HepG2 (cell line): ENCODE data around the gene NIP7. TPM values are rescaled to one million over a fixed set of nuclear protein-coding genes. Genes with fewer than 3 reads are reported as not detected.
A peak's percentile ranks its signal among the peaks of the same experiment; 100 is the strongest.

Source experiments
- BCL3 ChIP-seq: sonication (generic); formaldehyde crosslinking; IDR thresholded peaks from 2 replicates; pipeline ENCODE4 v1.5.1; 2020; ENCODE audit warnings: mild to moderate bottlenecking, missing genetic modification reagents, moderate library complexity
- CENPBD1 ChIP-seq: sonication (generic); formaldehyde crosslinking; IDR thresholded peaks from 2 replicates; pipeline ENCODE4 v1.8.0; 2022; ENCODE audit warnings: missing genetic modification reagents, low read depth, mild to moderate bottlenecking, borderline replicate concordance
- FOXP1 ChIP-seq, 2 experiments: fragments of 450-650 bp in 1 of 2; IDR thresholded peaks; 2 replicates each; pipeline ENCODE4 v1.6.1; 2017 to 2018; ENCODE audit warnings: antibody characterized with exemption in 1 of 2
- HNF4A ChIP-seq: sonication (generic); formaldehyde crosslinking; IDR thresholded peaks from 2 replicates; pipeline ENCODE4 v1.4.0; 2020; ENCODE audit warnings: missing genetic modification reagents
- MATR3 ChIP-seq: sonication (generic); formaldehyde crosslinking; IDR thresholded peaks from 2 replicates; pipeline ENCODE4 v1.4.0; 2020; ENCODE audit warnings: missing genetic modification reagents
- MXI1 ChIP-seq: IDR thresholded peaks from 3 replicates; pipeline ENCODE4 v1.6.1; 2012; ENCODE audit warnings: low read depth, low read length, inconsistent platforms, borderline replicate concordance
- TBX3 ChIP-seq: fragments of 450-650 bp; IDR thresholded peaks from 2 replicates; pipeline ENCODE4 v1.6.1; 2017; ENCODE audit warnings: antibody characterized with exemption, mild to moderate bottlenecking, inconsistent platforms, borderline replicate concordance
- TRIM22 ChIP-seq: fragments of 450-650 bp; IDR thresholded peaks from 2 replicates; pipeline ENCODE4 v1.6.1; 2017
- ZNF263 ChIP-seq: sonication (generic); formaldehyde crosslinking; IDR thresholded peaks from 2 replicates; pipeline ENCODE4 v1.4.0; 2020; ENCODE audit warnings: missing genetic modification reagents
- ZNF572 ChIP-seq: sonication (generic); formaldehyde crosslinking; IDR thresholded peaks from 2 replicates; pipeline ENCODE4 v1.5.1; 2020; ENCODE audit warnings: mild to moderate bottlenecking, missing genetic modification reagents
- ZNF713 ChIP-seq: sonication (generic); formaldehyde crosslinking; IDR thresholded peaks from 2 replicates; pipeline ENCODE4 v1.4.0; 2020; ENCODE audit warnings: mild to moderate bottlenecking, missing genetic modification reagents
- ZSCAN20 ChIP-seq: sonication (generic); formaldehyde crosslinking; IDR thresholded peaks from 2 replicates; pipeline ENCODE4 v1.4.0; 2020; ENCODE audit warnings: missing genetic modification reagents, mild to moderate bottlenecking, borderline replicate concordance
- ZSCAN22 ChIP-seq: sonication (generic); formaldehyde crosslinking; IDR thresholded peaks from 2 replicates; pipeline ENCODE4 v1.4.0; 2020; ENCODE audit warnings: mild to moderate bottlenecking, missing genetic modification reagents
- polyA plus RNA-seq, 8 experiments: library from polyadenylated mRNA; depleted of rRNA in 3 of 8; stranded (reverse) in 7 of 8; unstranded in 1 of 8; fragments of >200 nt; fragmentation: Illumina TruSeq in 4 of 8; extraction: Trizol in 4 of 8; gene quantifications; 2 replicates each; pipeline versions ENCODE4 v1.2.1 to v1.2.3, GENCODE V29; 2011 to 2016; ENCODE audit warnings: low read depth in 4 of 8, missing spikeins in 1 of 8, mixed read lengths in 1 of 8; ENCODE audit not compliant: insufficient read depth in 1 of 8
- total RNA-seq, 5 experiments: library from RNA; depleted of rRNA; stranded (reverse); fragments of >200 nt; fragmentation: Illumina TruSeq; extraction: Trizol; gene quantifications; 2 replicates each; pipeline ENCODE4 v1.2.3, GENCODE V29; 2016; ENCODE audit warnings: low read depth in 1 of 5
- TF ChIP-seq, protein P1 (sequence below): sonication (generic); formaldehyde crosslinking; conservative IDR thresholded peaks from 2 replicates; pipeline ENCODE4 v1.4.0; 2020; ENCODE audit warnings: mild to moderate bottlenecking, missing genetic modification reagents, moderate library complexity
- TF ChIP-seq, protein P2 (sequence below): sonication (generic); formaldehyde crosslinking; IDR thresholded peaks from 2 replicates; pipeline ENCODE4 v1.5.0; 2020; ENCODE audit warnings: mild to moderate bottlenecking, missing genetic modification reagents, borderline replicate concordance
- TF ChIP-seq, protein P3 (sequence below): sonication (generic); formaldehyde crosslinking; IDR thresholded peaks from 2 replicates; pipeline ENCODE4 v1.5.1; 2020; ENCODE audit warnings: missing genetic modification reagents, mild to moderate bottlenecking, borderline replicate concordance

The NIP7 gene
- total and polyA plus RNA-seq, 2 of the 13 experiments (the other 11 are each of a cell fraction or from before 2014, with no cell fraction given) = 15.3 to 114 TPM

GRCh38 chr16:69339289-69340094 is at the start of gene NIP7, which contains the start of gene COG8 (continued):
- TF ChIP-seq, protein P1, sequence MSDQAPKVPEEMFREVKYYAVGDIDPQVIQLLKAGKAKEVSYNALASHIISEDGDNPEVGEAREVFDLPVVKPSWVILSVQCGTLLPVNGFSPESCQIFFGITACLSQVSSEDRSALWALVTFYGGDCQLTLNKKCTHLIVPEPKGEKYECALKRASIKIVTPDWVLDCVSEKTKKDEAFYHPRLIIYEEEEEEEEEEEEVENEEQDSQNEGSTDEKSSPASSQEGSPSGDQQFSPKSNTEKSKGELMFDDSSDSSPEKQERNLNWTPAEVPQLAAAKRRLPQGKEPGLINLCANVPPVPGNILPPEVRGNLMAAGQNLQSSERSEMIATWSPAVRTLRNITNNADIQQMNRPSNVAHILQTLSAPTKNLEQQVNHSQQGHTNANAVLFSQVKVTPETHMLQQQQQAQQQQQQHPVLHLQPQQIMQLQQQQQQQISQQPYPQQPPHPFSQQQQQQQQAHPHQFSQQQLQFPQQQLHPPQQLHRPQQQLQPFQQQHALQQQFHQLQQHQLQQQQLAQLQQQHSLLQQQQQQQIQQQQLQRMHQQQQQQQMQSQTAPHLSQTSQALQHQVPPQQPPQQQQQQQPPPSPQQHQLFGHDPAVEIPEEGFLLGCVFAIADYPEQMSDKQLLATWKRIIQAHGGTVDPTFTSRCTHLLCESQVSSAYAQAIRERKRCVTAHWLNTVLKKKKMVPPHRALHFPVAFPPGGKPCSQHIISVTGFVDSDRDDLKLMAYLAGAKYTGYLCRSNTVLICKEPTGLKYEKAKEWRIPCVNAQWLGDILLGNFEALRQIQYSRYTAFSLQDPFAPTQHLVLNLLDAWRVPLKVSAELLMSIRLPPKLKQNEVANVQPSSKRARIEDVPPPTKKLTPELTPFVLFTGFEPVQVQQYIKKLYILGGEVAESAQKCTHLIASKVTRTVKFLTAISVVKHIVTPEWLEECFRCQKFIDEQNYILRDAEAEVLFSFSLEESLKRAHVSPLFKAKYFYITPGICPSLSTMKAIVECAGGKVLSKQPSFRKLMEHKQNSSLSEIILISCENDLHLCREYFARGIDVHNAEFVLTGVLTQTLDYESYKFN (CRISPR knock-in tag) = peak; percentile 58; the same call in 1 of the 2 replicates
- TF ChIP-seq HNF4A (peak; percentile 66), ZNF263 (CRISPR knock-in tag) (peak; percentile 18; the same call in 1 of the 2 replicates), CENPBD1 (CRISPR knock-in tag) (0 out of 2 replicates have a peak, but pooled peaks have one; percentile 56), FOXP1 (IDR thresholded peaks at IDR 0.05) (0 out of 2 replicates have a peak, but pooled peaks have one; percentile 28), FOXP1 (CRISPR knock-in tag; IDR thresholded peaks at IDR 0.05) (peak; percentile 58), ZNF713 (CRISPR knock-in tag) (no peak), BCL3 (CRISPR knock-in tag) (peak; percentile 86), ZSCAN22 (CRISPR knock-in tag) (no peak), MXI1 (peak; percentile 94; the same call in 1 of the 3 replicates), TBX3 (no peak), ZNF572 (no peak), TRIM22 (no peak), ZSCAN20 (CRISPR knock-in tag) (0 out of 2 replicates have a peak, but pooled peaks have one; percentile 59), MATR3 (0 out of 2 replicates have a peak, but pooled peaks have one; percentile 84)
- TF ChIP-seq, protein P2, sequence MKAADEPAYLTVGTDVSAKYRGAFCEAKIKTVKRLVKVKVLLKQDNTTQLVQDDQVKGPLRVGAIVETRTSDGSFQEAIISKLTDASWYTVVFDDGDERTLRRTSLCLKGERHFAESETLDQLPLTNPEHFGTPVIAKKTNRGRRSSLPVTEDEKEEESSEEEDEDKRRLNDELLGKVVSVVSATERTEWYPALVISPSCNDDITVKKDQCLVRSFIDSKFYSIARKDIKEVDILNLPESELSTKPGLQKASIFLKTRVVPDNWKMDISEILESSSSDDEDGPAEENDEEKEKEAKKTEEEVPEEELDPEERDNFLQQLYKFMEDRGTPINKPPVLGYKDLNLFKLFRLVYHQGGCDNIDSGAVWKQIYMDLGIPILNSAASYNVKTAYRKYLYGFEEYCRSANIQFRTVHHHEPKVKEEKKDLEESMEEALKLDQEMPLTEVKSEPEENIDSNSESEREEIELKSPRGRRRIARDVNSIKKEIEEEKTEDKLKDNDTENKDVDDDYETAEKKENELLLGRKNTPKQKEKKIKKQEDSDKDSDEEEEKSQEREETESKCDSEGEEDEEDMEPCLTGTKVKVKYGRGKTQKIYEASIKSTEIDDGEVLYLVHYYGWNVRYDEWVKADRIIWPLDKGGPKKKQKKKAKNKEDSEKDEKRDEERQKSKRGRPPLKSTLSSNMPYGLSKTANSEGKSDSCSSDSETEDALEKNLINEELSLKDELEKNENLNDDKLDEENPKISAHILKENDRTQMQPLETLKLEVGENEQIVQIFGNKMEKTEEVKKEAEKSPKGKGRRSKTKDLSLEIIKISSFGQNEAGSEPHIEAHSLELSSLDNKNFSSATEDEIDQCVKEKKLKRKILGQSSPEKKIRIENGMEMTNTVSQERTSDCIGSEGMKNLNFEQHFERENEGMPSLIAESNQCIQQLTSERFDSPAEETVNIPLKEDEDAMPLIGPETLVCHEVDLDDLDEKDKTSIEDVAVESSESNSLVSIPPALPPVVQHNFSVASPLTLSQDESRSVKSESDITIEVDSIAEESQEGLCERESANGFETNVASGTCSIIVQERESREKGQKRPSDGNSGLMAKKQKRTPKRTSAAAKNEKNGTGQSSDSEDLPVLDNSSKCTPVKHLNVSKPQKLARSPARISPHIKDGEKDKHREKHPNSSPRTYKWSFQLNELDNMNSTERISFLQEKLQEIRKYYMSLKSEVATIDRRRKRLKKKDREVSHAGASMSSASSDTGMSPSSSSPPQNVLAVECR = peak; percentile 98
- TF ChIP-seq, protein P3, sequence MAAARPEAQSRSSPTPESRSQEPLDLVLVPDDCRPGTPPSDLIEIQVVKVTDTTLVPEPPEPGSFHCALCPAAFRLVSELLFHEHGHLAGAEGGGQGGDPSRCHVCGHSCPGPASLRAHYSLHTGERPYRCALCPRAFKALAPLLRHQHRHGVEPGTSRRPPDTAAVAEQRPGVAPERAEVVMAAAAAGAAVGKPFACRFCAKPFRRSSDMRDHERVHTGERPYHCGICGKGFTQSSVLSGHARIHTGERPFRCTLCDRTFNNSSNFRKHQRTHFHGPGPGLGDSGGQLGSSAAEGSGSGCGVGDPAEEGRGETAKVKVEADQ (CRISPR knock-in tag) = peak; percentile 81; the same call in 1 of the 2 replicates
